Endodermal cell (in vitro differentiated cells): ENCODE data around the gene NPB. TPM values are rescaled to one million over a fixed set of nuclear protein-coding genes. Genes with fewer than 3 reads are reported as not detected.

ENCODE experiments used
- DNase-seq: peaks from one replicate; pipeline ENCODE4 v3.0.0-alpha.2; 2017
- H3K27ac ChIP-seq: 2 replicates; pipeline ENCODE4 v1.5.1; 2013; ENCODE audit warnings: mild to moderate bottlenecking, low read depth, low read length, moderate library complexity
- H3K27me3 ChIP-seq: 2 replicates; pipeline ENCODE4 v1.6.1; 2013; ENCODE audit warnings: mild to moderate bottlenecking, low read length, moderate library complexity; ENCODE audit not compliant: insufficient read depth, control insufficient read depth, poor library complexity, severe bottlenecking
- H3K36me3 ChIP-seq: 2 replicates; pipeline ENCODE4 v1.7.0; 2013; ENCODE audit warnings: mild to moderate bottlenecking, low read length, moderate library complexity; ENCODE audit not compliant: control insufficient read depth, insufficient read depth
- H3K4me1 ChIP-seq: one replicate; pipeline ENCODE4 v1.7.0; 2013; ENCODE audit warnings: low read length; ENCODE audit not compliant: control insufficient read depth, insufficient read depth
- H3K4me3 ChIP-seq: 2 replicates; pipeline ENCODE4 v1.5.1; 2013; ENCODE audit warnings: mild to moderate bottlenecking, low read length, moderate library complexity
- H3K9ac ChIP-seq: 2 replicates; pipeline ENCODE4 v1.6.1; 2013; ENCODE audit warnings: mild to moderate bottlenecking, low read length, moderate library complexity; ENCODE audit not compliant: poor library complexity, severe bottlenecking; ENCODE audit errors: extremely low read depth
- H3K9me3 ChIP-seq: 2 replicates; pipeline ENCODE4 v1.6.1; 2013; ENCODE audit warnings: mild to moderate bottlenecking, low read length, moderate library complexity; ENCODE audit not compliant: control insufficient read depth
- H3K27ac Mint-ChIP-seq: 2 replicates; pipeline ENCODE4 v1.8.0; 2020; ENCODE audit warnings: mixed read lengths
- H3K27me3 Mint-ChIP-seq: 2 replicates; pipeline ENCODE4 v1.8.0; 2021; ENCODE audit warnings: mild to moderate bottlenecking, mixed read lengths; ENCODE audit not compliant: insufficient read depth
- H3K36me3 Mint-ChIP-seq: 2 replicates; pipeline ENCODE4 v1.8.0; 2020; ENCODE audit warnings: low read depth, mixed read lengths
- H3K4me1 Mint-ChIP-seq: 2 replicates; pipeline ENCODE4 v1.8.0; 2020; ENCODE audit warnings: mixed read lengths
- H3K4me3 Mint-ChIP-seq: 2 replicates; pipeline ENCODE4 v1.8.0; 2020; ENCODE audit warnings: mild to moderate bottlenecking, moderate library complexity, mixed read lengths
- H3K9me3 Mint-ChIP-seq: 2 replicates; pipeline ENCODE4 v1.8.0; 2020; ENCODE audit warnings: mild to moderate bottlenecking, mixed read lengths
- WGBS, 2 experiments: methylation state at CpG; one replicate each; pipeline versions ENCODE4 v1.1.5 to v1.1.7; 2013; ENCODE audit warnings: missing lambda C conversion rate in 2 of 2, mixed read lengths in 1 of 2; ENCODE audit not compliant: insufficient coverage in 1 of 2, insufficient read length in 1 of 2; 5-methylcytosine and 5-hydroxymethylcytosine counted together
- long read RNA-seq, 4 experiments: library from polyadenylated mRNA in 2 of 4; library from RNA in 1 of 4; library from capped mRNA in 1 of 4; stranded (forward) in 3 of 4; unstranded in 1 of 4; transcript quantifications; one replicate each; pipeline ENCODE4 v2.0.0, GENCODE V29; 2020 to 2021; ENCODE audit warnings: inconsistent platforms in 1 of 4
- polyA plus RNA-seq, 2 experiments: library from polyadenylated mRNA; stranded (reverse); fragments of 50-300 nt; gene quantifications; one replicate each; pipeline ENCODE4 v1.2.3, GENCODE V29; 2013
- total RNA-seq, 2 donors: library from RNA; stranded (reverse); fragmentation: NEBNext Ultra II Directional in 1 of 2; extraction: Animal tissue kit (Norgen Biotek cat#: 25700) in 1 of 2; gene quantifications; 2 replicates in 1 of 2; 3 replicates in 1 of 2; pipeline ENCODE4 v1.2.1, GENCODE V29; 2021
- TF ChIP-seq, protein P1 (sequence below): fragments of 200-600 bp; sonication (generic); conservative IDR thresholded peaks from 2 replicates; pipeline ENCODE4 v1.5.0; 2021; ENCODE audit warnings: antibody characterized with exemption, mild to moderate bottlenecking

Gene NPB
- 1 to 10 TPM; 3.3 to 3.7 TPM for total RNA-seq
- 1.0 TPM for polyA plus RNA-seq (2013, experiment 1 of 2)
- 1.2 TPM for polyA plus RNA-seq (2013, experiment 2 of 2)
- long read RNA-seq, experiment 1, partial matches to known transcripts, result 0 of 3 reads
- long read RNA-seq, experiment 1, other reads (novel, unspliced or antisense), result 0 of 3 reads
- long read RNA-seq, experiment 2, transcript NPB-201 (2 exons, 704 nt), result major isoform, 5 of 5 reads
- long read RNA-seq, experiment 2, partial matches to known transcripts, result 0 of 5 reads
- long read RNA-seq, experiment 2, other reads (novel, unspliced or antisense), result 0 of 5 reads
- long read RNA-seq, experiment 3, result 0 reads
- long read RNA-seq, experiment 4, result 0 reads

GRCh38 chr17:81902023-81902652 lies at the start of gene NPB:
NPB (plus strand) TSS chr17:81902238; CDS start chr17:81902278, 40 bp downstream.
- Histone ChIP-seq H3K4me3 (no peak within 1 kb of the TSS), H3K9ac (no peak within 1 kb of the TSS), H3K27ac (no peak within 1 kb of the TSS), H3K4me1 (no peaks in the 10 kb centered on the region), H3K27me3 (peaks cover 10% of the 10 kb centered on the region), H3K9me3 (no peaks in the 10 kb centered on the region), H3K36me3 (peaks cover 32% of the 10 kb centered on the region)
- TF ChIP-seq, protein P1, sequence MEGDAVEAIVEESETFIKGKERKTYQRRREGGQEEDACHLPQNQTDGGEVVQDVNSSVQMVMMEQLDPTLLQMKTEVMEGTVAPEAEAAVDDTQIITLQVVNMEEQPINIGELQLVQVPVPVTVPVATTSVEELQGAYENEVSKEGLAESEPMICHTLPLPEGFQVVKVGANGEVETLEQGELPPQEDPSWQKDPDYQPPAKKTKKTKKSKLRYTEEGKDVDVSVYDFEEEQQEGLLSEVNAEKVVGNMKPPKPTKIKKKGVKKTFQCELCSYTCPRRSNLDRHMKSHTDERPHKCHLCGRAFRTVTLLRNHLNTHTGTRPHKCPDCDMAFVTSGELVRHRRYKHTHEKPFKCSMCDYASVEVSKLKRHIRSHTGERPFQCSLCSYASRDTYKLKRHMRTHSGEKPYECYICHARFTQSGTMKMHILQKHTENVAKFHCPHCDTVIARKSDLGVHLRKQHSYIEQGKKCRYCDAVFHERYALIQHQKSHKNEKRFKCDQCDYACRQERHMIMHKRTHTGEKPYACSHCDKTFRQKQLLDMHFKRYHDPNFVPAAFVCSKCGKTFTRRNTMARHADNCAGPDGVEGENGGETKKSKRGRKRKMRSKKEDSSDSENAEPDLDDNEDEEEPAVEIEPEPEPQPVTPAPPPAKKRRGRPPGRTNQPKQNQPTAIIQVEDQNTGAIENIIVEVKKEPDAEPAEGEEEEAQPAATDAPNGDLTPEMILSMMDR, result no peak
- Mint-ChIP-seq H3K36me3 (peaks cover 26% of the 10 kb centered on the region), H3K27ac (no peak within 1 kb of the TSS), H3K27me3 (peaks cover 11% of the 10 kb centered on the region), H3K4me3 (peak within 1 kb of the TSS; percentile 9), H3K9me3 (no peaks in the 10 kb centered on the region), H3K4me1 (no peaks in the 10 kb centered on the region)
- peak; percentile 82 for DNase-seq
- WGBS, 2 experiments, result 9 to 20% methylated on average over 10 to 79 of the region's 79 CpGs

DNA sequence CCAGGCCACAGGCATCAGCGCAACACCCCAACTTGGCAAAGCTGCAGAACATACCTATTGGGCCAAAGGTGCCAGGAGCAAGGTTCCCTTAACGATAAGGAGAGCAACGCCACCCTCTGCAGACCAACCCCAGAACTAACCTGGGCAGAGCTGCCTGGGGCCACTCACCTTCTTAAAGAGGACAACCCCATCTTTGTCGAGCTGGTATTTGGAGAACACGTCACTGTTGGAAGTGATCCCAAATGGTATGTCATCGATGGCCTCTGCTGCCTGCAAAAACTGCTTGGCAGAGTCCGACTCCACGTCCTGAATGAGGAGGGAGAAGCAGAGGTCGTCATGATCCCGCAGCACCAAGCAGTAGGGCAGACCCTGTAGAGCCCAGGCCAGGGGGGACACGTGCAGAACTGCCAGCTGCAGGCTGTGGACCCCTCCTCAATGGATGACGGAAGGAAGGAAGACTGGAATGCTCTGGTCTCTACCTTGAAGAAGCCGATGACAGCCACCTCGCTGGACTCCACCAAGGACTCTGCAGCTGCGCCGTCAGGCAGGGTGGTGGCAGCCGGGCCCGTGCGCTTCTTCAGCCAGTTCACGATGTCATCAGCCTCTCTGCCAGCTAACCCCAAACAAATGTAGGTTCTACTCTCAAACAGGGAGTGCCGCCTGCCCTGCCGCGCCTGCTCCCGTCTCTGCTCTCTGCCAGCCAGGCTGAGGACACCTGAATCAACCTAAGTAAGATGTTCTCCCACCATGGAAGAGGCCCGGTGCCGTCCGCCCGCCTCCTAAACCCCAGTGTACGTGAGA lies 46.9 kb upstream of the NPB start:
- DNase-seq, result peak; percentile 75
- H3K27ac ChIP-seq, result no peak overlapping the region
- peak overlapping the region; percentile 36 for H3K27ac Mint-ChIP-seq
- H3K4me1 ChIP-seq, result peaks cover 8% of the 10 kb centered on the region
- H3K27me3 Mint-ChIP-seq, result no peaks in the 10 kb centered on the region
- no peak overlapping the region for H3K9ac ChIP-seq
- WGBS, 2 experiments, result 97% methylated on average over 25 to 28 of the region's 29 CpGs
- H3K36me3 Mint-ChIP-seq, result peaks cover 75% of the 10 kb centered on the region
- H3K36me3 ChIP-seq, result peaks cover 84% of the 10 kb centered on the region
- H3K4me3 Mint-ChIP-seq, result no peak overlapping the region
- H3K4me1 Mint-ChIP-seq, result peaks cover 6% of the 10 kb centered on the region
- H3K27me3 ChIP-seq, result no peaks in the 10 kb centered on the region
- TF ChIP-seq, protein P1, result peak; percentile 53
- no peaks in the 10 kb centered on the region for H3K9me3 ChIP-seq
- no peaks in the 10 kb centered on the region for H3K9me3 Mint-ChIP-seq
- H3K4me3 ChIP-seq, result no peak overlapping the region

- Mint-ChIP-seq H3K4me1 (peaks cover 9% of the 10 kb centered on the region), H3K4me3 (peak overlapping the region; percentile 77), H3K27me3 (no peaks in the 10 kb centered on the region), H3K9me3 (no peaks in the 10 kb centered on the region), H3K27ac (no peak overlapping the region), H3K36me3 (peaks cover 58% of the 10 kb centered on the region)
- DNase-seq, result no peak
- Histone ChIP-seq H3K9ac (peak overlapping the region; percentile 11), H3K4me1 (peaks cover 8% of the 10 kb centered on the region), H3K36me3 (peaks cover 65% of the 10 kb centered on the region), H3K9me3 (no peaks in the 10 kb centered on the region), H3K4me3 (peak overlapping the region; percentile 99), H3K27ac (no peak overlapping the region), H3K27me3 (no peaks in the 10 kb centered on the region)
- 91 to 92% methylated on average over 26 to 29 of the region's 30 CpGs for WGBS, 2 experiments
- TF ChIP-seq, protein P1, result no peak
These were observed 43.7 kb upstream of the NPB start for GRCh38 chr17:81858170-81858966.
